ENCODE measurements around the gene AKAP6. TPM values are rescaled to one million over a fixed set of nuclear protein-coding genes. Genes with fewer than 3 reads are reported as not detected.

AKAP6 gene
- total RNA-seq, 3 donors from 2014 or later: 1.1 to 9.1 (median 4.6) TPM

- TF ChIP-seq CTCF (IDR thresholded peaks at IDR 0.05) (no peak), POLR2A (IDR thresholded peaks at IDR 0.05) (no peak), POLR2AphosphoS5 (IDR thresholded peaks at IDR 0.05) (no peak)
- H3K9me3 ChIP-seq: no peaks in the 10 kb centered on the region
- no peak overlapping the region for H3K27ac ChIP-seq
- no peaks in the 10 kb centered on the region for H3K4me1 ChIP-seq
- no peak for DNase-seq (ENCODE audit: low spot score in 2 of 2)
- H3K27me3 ChIP-seq: no peaks in the 10 kb centered on the region
- H3K36me3 ChIP-seq: no peaks in the 10 kb centered on the region
- no peak overlapping the region for H3K4me3 ChIP-seq
- intact Hi-C loops (cut with DNase I; ENCODE audit: low total_unique reads): no loop called here
Observed at GRCh38 chr14:32846821-32847365, 517.8 kb downstream of the AKAP6 start.

DNA sequence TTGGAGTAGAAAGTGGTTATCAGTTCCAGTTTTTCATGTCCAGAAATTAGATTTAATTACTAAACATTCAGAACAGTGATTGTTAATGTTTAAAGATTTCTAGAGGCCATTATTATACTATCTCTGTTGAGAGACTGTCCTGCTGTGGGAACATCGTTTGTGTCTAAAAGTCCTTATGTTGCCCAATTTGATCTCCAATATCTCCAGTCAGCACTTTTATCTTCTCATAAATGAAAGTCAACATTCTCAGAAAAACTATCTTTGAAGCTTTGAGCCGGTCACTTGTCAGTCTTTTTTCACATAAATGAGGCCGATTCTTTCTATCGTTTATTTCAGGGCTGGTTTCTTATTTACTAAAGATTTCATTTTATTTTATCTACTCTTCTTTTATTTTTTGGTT, 518.8 kb downstream of the AKAP6 start:
- TF ChIP-seq POLR2AphosphoS5 (IDR thresholded peaks at IDR 0.05) (no peak), CTCF (IDR thresholded peaks at IDR 0.05) (no peak), POLR2A (IDR thresholded peaks at IDR 0.05) (no peak)
- Histone ChIP-seq H3K4me1 (no peaks in the 10 kb centered on the region), H3K36me3 (no peaks in the 10 kb centered on the region), H3K9me3 (no peaks in the 10 kb centered on the region), H3K27ac (no peak overlapping the region), H3K27me3 (no peaks in the 10 kb centered on the region), H3K4me3 (no peak overlapping the region)
- intact Hi-C loops (cut with DNase I; ENCODE audit: low total_unique reads): no loop called here
- DNase-seq (ENCODE audit: low spot score in 2 of 2): no peak

- intact Hi-C loops (cut with DNase I; ENCODE audit: low total_unique reads): no loop called here
- no peaks in the 10 kb centered on the region for H3K27me3 ChIP-seq
- H3K36me3 ChIP-seq: no peaks in the 10 kb centered on the region
Observed at GRCh38 chr14:32865827-32866376, 536.8 kb downstream of the AKAP6 start.

DNA sequence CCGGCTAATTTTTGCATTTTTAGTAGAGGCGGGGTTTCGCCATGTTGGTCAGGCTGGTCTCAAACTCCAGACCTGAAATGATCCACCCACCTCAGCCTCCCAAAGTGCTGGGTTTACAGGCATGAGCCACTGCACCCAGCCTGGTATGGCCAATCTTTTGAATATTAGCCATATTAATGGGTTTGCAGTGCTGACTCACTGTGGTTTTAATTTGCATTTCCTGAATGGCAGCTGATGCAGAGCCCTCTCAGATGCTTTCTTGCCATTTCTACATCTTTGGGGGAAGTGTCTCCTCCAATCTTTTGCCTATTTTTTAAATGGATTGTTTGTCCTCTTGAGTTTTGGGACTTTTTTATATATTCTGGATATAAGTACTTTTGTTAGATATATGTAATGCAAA, 554.1 kb downstream of the AKAP6 start:
- Histone ChIP-seq H3K9me3 (no peaks in the 10 kb centered on the region), H3K27ac (no peak overlapping the region), H3K4me1 (no peaks in the 10 kb centered on the region), H3K36me3 (no peaks in the 10 kb centered on the region), H3K27me3 (no peaks in the 10 kb centered on the region), H3K4me3 (no peak overlapping the region)
- no peak for DNase-seq (ENCODE audit: low spot score in 2 of 2)
- intact Hi-C loops (cut with DNase I; ENCODE audit: low total_unique reads): no loop called here
- TF ChIP-seq POLR2A (IDR thresholded peaks at IDR 0.05): no peak
- no peak for TF ChIP-seq POLR2AphosphoS5 (IDR thresholded peaks at IDR 0.05)
- TF ChIP-seq CTCF (IDR thresholded peaks at IDR 0.05): no peak

More at GRCh38 chr14:32865827-32866376, 536.8 kb downstream of the AKAP6 start:
- TF ChIP-seq POLR2AphosphoS5 (IDR thresholded peaks at IDR 0.05): no peak
- no peak for TF ChIP-seq CTCF (IDR thresholded peaks at IDR 0.05)
- TF ChIP-seq POLR2A (IDR thresholded peaks at IDR 0.05): no peak
- Histone ChIP-seq H3K27ac (no peak overlapping the region), H3K9me3 (no peaks in the 10 kb centered on the region), H3K4me1 (no peaks in the 10 kb centered on the region), H3K4me3 (no peak overlapping the region)
- DNase-seq (ENCODE audit: low spot score in 2 of 2): no peak

Other genes with a start within 250 kb of the AKAP6 start
- gene RNU6-7, start 127.3 kb upstream of the AKAP6 start, total RNA-seq: not detected
- not detected for gene RNU6-8, start 126.0 kb upstream of the AKAP6 start, total RNA-seq